Activated CD4-positive, CD25-positive, alpha-beta regulatory T cell treated with anti-CD3 and anti-CD28 coated beads, Interleukin-2, amount 50 U/mL, for 16 hours (primary cell): ENCODE data around the gene KRTAP4-9.
"Not testable (repeated sequence)": the region's sequence is repeated elsewhere in the genome, so short reads cannot be mapped to it uniquely, and the experiment has no call there.

Experiments
- DNase-seq: peaks from one replicate; pipeline ENCODE4 v3.0.0-alpha.2; 2020; ENCODE audit warnings: low read depth, low spot score

KRTAP4-9 gene

GRCh38 chr17:41127371-41127770 is 22.2 kb downstream of the KRTAP4-9 start:
- DNase-seq, result no peak

GRCh38 chr17:41131979-41132378 is 26.8 kb downstream of the KRTAP4-9 start:
- DNase-seq, result no peak

DNA sequence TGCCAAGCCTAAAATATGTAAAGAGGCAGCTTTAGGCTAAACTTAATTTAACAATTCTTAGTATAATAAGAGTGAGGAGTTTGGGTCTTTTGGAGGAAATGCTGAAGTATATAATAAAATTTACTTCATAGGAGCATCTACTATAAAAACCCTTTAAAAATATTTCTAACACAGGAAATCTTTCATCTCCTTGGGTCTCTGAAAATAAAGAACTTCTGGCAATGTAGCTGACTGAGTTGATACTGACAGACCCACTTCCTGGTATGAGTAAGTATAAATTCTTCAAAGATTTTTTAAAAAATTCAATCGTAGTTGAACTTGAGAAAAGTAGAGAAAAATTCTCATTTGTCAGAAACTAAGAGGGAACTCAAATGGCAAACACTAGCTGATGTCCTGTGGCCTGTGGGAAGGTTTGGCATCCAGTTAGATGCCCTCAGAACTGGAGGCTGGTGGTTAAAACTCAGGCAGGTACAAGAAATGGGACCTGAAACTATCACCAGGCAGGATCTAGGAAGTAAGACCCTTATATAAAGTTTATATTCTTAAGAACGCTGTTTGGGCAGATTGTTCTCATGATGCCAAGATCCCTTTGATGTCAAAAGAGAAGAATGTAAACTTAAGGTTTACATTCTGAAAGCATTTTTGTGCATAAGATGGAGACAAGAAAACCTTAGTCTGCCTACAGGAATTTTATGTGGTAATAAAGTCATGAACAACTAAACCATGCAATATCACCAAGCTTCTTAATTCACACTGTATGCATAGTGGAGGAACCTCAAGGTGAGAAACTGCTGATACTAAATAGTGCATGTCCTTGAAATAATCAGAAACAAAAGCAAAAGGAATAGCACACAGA is 28.9 kb downstream of the KRTAP4-9 start:
- DNase-seq, result no peak

DNA sequence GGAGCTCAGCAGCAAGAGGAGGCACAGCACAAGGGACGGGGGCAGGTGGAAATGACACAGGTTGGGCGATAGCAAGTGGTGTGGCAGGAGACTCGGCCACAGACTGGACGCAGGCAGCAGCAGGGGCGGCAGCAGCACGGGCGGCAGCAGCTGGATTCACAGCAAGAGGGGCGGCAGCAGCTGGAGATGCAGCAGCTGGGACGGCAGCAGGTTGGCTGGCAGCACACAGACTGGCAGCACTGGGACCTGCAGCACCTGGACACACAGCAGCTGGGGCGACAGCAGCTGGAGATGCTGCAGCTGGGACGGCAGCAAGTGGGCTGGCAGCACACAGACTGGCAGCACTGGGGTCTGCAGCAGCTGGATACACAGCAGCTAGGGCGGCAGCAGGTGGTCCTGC is 34.7 kb downstream of the KRTAP4-9 start:
- DNase-seq, result not testable (repeated sequence)

DNA sequence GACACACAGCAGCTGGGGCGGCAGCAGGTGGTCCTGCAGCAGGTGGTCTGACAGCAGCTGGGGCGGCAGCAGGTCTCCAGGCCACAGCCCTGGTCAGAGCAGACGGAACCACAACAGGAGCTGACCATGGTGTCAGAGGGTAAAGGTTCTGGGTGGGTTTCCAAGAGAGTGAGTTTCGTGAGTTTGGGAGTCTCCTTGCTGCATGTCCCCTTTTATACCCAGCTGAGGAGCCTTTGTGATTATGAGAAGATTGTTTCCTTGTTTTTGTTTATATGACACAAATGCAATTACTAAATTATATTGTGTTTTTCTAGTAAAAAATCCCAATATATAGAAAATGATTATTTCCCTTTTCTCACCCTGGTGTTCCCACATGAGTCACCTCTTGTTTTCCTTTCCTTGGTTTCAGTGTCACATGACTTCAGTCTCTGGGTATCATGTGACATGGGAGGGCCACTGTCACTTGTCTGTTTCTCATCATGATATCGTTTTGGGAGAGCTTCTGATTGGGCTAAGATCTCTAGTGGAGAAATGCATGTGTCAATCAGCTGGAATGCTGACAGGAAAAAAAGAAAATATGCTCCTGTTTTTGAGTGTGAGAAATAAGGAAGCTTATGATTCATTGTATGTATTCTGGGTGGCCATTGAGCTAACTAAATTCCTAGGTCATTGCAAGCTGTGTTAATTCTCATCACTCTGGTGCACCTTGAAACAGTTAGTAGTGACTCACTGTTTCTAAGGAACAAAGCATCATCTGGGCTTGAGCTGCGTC is 35.4 kb downstream of the KRTAP4-9 start, which contains the start of gene KRTAP4-6:
Gene KRTAP4-6 (minus strand): TSS at position 185 of the 772 bp plus-strand sequence. CDS start 57 bp downstream, at position 128.
- no peak for DNase-seq

- no peak for DNase-seq
Observed at GRCh38 chr17:41141361-41141760, 36.2 kb downstream of the KRTAP4-9 start.

GRCh38 chr17:41144846-41145245 is 39.7 kb downstream of the KRTAP4-9 start:
- no peak for DNase-seq

- DNase-seq, result no peak
Observed at GRCh38 chr17:41145261-41145660, 40.1 kb downstream of the KRTAP4-9 start.

DNA sequence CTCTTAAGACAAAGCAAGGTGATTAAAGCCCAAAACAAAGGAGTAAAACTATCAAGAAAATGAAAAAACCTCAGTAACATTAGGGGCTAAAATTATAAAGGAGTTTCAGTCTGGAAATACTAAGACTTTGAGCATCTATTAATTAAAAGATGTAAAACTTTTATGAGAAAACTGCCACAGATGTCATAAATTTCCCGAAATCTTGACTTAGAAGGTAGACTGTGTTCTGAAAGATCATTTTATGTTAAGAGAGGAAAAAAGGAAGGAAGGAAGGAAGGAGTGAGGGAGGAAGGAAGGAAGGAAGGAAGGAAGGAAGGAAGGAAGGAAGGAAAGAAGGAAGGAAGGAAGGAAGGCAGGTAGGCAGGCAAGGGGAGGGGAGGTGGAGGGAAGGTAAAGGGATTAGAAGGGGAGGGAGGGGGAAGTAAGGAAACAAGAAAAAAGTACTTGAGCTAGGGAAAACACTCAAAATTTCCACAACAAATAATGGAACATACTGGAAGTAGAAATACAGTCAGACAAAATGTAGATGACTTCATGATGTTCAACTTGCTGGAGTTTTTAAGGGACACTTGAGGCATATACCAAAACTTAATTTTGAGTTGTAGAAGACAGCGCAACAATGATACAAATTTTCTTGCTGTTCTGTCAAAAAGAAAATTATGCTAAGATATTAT is 42.5 kb downstream of the KRTAP4-9 start:
- DNase-seq, result no peak

- not testable (repeated sequence) for DNase-seq
Observed at GRCh38 chr17:41148971-41149651, 43.9 kb downstream of the KRTAP4-9 start.

GRCh38 chr17:41149652-41149985 is 44.4 kb downstream of the KRTAP4-9 start, which contains the start of gene KRTAP4-5:
TSS of gene KRTAP4-5 (minus strand) at chr17:41149825. CDS start at chr17:41149767, 58 bp downstream.
- no peak for DNase-seq

GRCh38 chr17:41150026-41150425 is 44.8 kb downstream of the KRTAP4-9 start:
- DNase-seq, result no peak

DNA sequence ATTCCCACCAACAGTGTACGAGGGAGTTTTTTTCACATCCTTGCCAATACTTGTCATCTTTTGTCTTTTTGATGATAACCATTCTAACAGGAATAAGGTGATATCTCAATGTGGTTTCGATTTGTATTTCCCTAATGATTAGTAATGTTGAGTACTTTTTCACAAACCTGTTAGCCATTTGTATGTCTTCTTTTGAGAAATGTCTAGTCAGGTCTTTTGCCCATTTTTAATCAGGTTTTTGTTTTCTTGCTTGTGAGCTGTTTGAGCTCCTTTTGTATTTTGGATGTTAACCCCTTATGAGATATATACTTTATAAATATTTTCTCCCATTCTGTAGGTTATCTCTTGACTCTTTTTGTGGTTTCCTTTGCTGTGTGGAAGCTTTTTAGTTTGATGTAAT is 46.3 kb downstream of the KRTAP4-9 start:
- no peak for DNase-seq

- DNase-seq, result no peak
Observed at GRCh38 chr17:41153856-41154255, 48.7 kb downstream of the KRTAP4-9 start.
